Tibial nerve (tissue), 4 donors: ENCODE data around the gene GBX1.

Experiments used
- EP300 ChIP-seq, 2 donors: sonication (generic); formaldehyde crosslinking; IDR thresholded peaks; one replicate each; pipeline ENCODE4 v1.6.1; 2017; ENCODE audit warnings: antibody characterized with exemption in 2 of 2, mild to moderate bottlenecking in 1 of 2
- POLR2A ChIP-seq, 2 donors: fragments of 450-650 bp; IDR thresholded peaks; one replicate each; pipeline ENCODE4 v1.6.1; 2017; ENCODE audit warnings: antibody characterized with exemption in 2 of 2, mild to moderate bottlenecking in 2 of 2, moderate library complexity in 2 of 2
- TF ChIP-seq, protein P1 (sequence below), 5 experiments: fragments of 200-600 bp in 3 of 5; fragments of 450-650 bp in 2 of 5; sonication (generic) in 3 of 5; IDR thresholded peaks; one replicate each; pipeline ENCODE4 v1.5.1; 2016 to 2019; ENCODE audit warnings: antibody characterized with exemption in 5 of 5, mild to moderate bottlenecking in 3 of 5, moderate library complexity in 2 of 5

DNA sequence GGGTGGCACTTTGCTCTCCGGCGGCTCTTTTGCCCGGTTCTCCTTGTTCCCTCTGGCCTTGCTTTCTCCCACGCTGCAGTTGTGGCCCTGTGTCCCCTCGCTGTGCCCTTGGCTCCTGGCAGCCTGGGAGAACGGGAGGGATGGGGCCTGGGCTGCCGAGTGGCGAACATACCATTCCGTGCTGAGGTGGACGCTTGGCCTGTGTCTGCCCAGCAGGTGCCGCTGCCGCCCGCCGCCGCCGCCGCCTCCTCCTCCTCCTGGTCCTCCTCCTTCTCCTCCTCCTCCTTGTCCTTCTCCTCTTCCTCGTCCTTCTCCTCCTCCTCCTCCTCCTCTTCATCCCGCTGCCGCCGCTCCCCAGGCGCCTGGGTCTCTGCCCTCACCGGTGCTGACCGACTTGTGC is 45.2 kb downstream of the GBX1 start:
- TF ChIP-seq, protein P1, sequence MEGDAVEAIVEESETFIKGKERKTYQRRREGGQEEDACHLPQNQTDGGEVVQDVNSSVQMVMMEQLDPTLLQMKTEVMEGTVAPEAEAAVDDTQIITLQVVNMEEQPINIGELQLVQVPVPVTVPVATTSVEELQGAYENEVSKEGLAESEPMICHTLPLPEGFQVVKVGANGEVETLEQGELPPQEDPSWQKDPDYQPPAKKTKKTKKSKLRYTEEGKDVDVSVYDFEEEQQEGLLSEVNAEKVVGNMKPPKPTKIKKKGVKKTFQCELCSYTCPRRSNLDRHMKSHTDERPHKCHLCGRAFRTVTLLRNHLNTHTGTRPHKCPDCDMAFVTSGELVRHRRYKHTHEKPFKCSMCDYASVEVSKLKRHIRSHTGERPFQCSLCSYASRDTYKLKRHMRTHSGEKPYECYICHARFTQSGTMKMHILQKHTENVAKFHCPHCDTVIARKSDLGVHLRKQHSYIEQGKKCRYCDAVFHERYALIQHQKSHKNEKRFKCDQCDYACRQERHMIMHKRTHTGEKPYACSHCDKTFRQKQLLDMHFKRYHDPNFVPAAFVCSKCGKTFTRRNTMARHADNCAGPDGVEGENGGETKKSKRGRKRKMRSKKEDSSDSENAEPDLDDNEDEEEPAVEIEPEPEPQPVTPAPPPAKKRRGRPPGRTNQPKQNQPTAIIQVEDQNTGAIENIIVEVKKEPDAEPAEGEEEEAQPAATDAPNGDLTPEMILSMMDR (IDR thresholded peaks at IDR 0.05), result no peak
- TF ChIP-seq POLR2A (IDR thresholded peaks at IDR 0.05) (no peak), EP300 (IDR thresholded peaks at IDR 0.05) (no peak)
